Measurements from ENCODE around the gene ARHGEF19. TPM values are rescaled to one million over a fixed set of nuclear protein-coding genes. Genes with fewer than 3 reads are reported as not detected.

Gene ARHGEF19
- total RNA-seq, 1 donor from 2014 or later: 0.52 TPM

Small RNA genes lying within 50 kb of the gene (small RNA-seq; reads per million reads assigned to genes)
- not detected for gene MT1XP1

Other genes starting within 250 kb of the ARHGEF19 start
- gene ZBTB17, start 236.6 kb downstream of the ARHGEF19 start, total RNA-seq: 23.5 TPM
- not detected for gene SRARP, start 208.4 kb downstream of the ARHGEF19 start, total RNA-seq
- gene HSPB7, start 194.6 kb downstream of the ARHGEF19 start, total RNA-seq: 5.7 TPM
- gene CLCNKA, start 190.6 kb downstream of the ARHGEF19 start, total RNA-seq: under 0.01 TPM
- gene CLCNKB, start 168.9 kb downstream of the ARHGEF19 start, total RNA-seq: not detected
- not detected for gene FAM131C, start 139.0 kb downstream of the ARHGEF19 start, total RNA-seq
- gene EPHA2, start 56.6 kb downstream of the ARHGEF19 start, total RNA-seq: 5.2 TPM
- gene CPLANE2, start 24.5 kb upstream of the ARHGEF19 start, total RNA-seq: 3.1 TPM
- 12.0 TPM for gene FBXO42, start 139.8 kb upstream of the ARHGEF19 start, total RNA-seq
- 13.0 TPM for gene SZRD1, start 154.6 kb upstream of the ARHGEF19 start, total RNA-seq
- gene SPATA21, start 224.8 kb upstream of the ARHGEF19 start, total RNA-seq: not detected
- 40.2 TPM for gene NECAP2, start 228.1 kb upstream of the ARHGEF19 start, total RNA-seq